Erythroblast (primary cell): ENCODE results near the gene HK3.

Source experiments
- GATA1 ChIP-seq: IDR thresholded peaks from 2 replicates; pipeline ENCODE4 v1.6.1; 2011; ENCODE audit warnings: low read depth, mild to moderate bottlenecking, control low read depth, low read length, moderate library complexity
- POLR2A ChIP-seq: IDR thresholded peaks from 2 replicates; pipeline ENCODE4 v1.6.1; 2011; ENCODE audit warnings: mild to moderate bottlenecking, low read length

- TF ChIP-seq POLR2A, result no peak
- no peak for TF ChIP-seq GATA1
Measured at GRCh38 chr5:176881816-176882566, 17.2 kb downstream of the HK3 start.
